SJCRH30 (cell line): Measurements from ENCODE around the gene PCGF3. TPM values are rescaled to one million over a fixed set of nuclear protein-coding genes. Genes with fewer than 3 reads are reported as not detected.
A peak's percentile ranks its signal among the peaks of the same experiment; 100 is the strongest.

Experiments used
- DNase-seq, 2 experiments: peaks; one replicate each; pipeline ENCODE4 v3.0.0-alpha.2; 2015 to 2020
- H3K27ac ChIP-seq: fragments of 250-450 bp; sonication (Bioruptor Pico); 2 replicates; pipeline ENCODE4 v1.5.1; 2020; ENCODE audit warnings: mild to moderate bottlenecking, moderate library complexity
- H3K27me3 ChIP-seq: fragments of 250-450 bp; sonication (Bioruptor Pico); 2 replicates; pipeline ENCODE4 v1.5.1; 2020; ENCODE audit warnings: mild to moderate bottlenecking, moderate library complexity
- H3K36me3 ChIP-seq: fragments of 250-450 bp; sonication (Bioruptor Pico); 2 replicates; pipeline ENCODE4 v1.5.1; 2020; ENCODE audit warnings: mild to moderate bottlenecking, moderate library complexity
- H3K4me1 ChIP-seq: fragments of 250-450 bp; sonication (Bioruptor Pico); 2 replicates; pipeline ENCODE4 v1.5.1; 2020; ENCODE audit warnings: mild to moderate bottlenecking, moderate library complexity
- H3K4me3 ChIP-seq: fragments of 250-450 bp; sonication (Bioruptor Pico); 2 replicates; pipeline ENCODE4 v1.5.1; 2020; ENCODE audit warnings: mild to moderate bottlenecking, moderate library complexity
- H3K9me3 ChIP-seq: fragments of 250-450 bp; sonication (Bioruptor Pico); replicated peaks from 2 replicates; pipeline ENCODE4 v1.5.1; 2020; ENCODE audit warnings: mild to moderate bottlenecking, moderate library complexity
- total RNA-seq: library from RNA; depleted of rRNA; stranded (reverse); fragments of >200 nt; shearing (Covaris generic); gene quantifications from 2 replicates; pipeline ENCODE4 v1.2.3, GENCODE V29; 2014

The PCGF3 gene
- total RNA-seq, 1 experiment from 2014 or later, result 60.4 TPM

DNA sequence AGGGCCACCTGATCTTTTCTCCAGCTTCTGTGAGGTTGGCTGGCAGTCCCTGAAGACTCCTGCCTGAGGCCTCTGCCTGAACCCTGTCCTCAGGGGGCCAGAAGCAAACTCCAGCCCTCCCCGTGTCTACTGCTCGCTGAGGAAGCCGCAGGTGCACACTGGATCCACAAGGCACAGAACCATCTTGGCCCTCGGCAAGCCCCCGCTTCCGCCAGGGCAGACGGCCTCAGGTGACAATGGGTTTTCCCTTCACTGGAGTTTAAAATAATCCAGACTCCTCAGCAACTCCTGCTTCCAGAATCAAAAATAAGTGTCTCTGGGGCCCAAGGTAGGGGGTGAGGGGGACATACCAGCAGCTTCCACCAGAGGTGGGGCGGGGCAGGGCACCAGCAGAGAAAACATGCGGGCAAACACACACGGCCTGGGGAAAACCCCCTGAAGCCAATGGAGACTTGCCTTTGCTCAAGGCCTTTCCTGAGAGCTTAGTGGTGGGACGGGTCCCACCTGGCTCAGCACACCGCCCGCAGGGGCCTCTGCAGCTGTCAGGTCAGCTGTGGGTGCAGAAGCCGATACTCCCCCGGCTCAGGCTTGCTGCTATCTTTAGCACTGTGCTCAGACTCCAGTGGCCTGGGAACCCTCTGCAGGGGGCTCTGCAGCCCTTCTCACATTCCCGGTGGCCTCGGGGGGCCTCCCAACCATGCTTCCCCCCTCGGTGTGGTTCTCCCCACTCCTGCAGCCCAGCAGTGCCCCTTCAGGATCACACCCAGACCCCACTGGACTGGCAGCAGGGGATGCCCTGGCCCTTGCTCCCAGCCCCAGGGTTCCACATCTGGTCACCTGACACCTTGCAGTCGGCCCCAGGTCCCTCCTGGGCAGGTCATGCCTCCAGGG is 29.4 kb upstream of the PCGF3 start:
- Histone ChIP-seq H3K4me3 (no peak overlapping the region), H3K27me3 (no peaks in the 10 kb centered on the region), H3K4me1 (peaks cover 37% of the 10 kb centered on the region), H3K9me3 (no peaks in the 10 kb centered on the region), H3K36me3 (peaks cover 18% of the 10 kb centered on the region), H3K27ac (peak overlapping the region; percentile 81)
- peak; percentile 92 to 95 for DNase-seq

DNA sequence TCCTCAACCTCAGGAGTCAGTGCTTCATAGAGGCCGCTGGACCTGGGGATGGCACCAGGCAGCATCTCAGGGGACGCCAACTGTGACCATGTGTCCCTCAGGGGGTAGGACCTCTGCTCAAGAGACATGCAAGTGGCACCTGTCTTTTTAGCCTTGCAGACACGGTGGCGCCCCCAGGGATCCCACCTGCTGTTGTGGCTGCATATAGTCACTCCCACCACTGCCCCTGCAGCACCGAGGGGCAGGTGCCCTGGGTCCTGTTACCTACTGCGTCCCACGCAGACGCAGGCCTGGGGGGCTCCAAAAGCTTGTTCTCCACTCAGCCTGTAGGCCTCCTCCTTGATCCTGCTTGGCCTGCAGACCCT is 28.8 kb upstream of the PCGF3 start:
- Histone ChIP-seq H3K27ac (peak overlapping the region; percentile 81), H3K9me3 (no peaks in the 10 kb centered on the region), H3K36me3 (peaks cover 12% of the 10 kb centered on the region), H3K4me1 (peaks cover 37% of the 10 kb centered on the region), H3K27me3 (no peaks in the 10 kb centered on the region), H3K4me3 (no peak overlapping the region)
- peak; percentile 72 to 74 for DNase-seq

DNA sequence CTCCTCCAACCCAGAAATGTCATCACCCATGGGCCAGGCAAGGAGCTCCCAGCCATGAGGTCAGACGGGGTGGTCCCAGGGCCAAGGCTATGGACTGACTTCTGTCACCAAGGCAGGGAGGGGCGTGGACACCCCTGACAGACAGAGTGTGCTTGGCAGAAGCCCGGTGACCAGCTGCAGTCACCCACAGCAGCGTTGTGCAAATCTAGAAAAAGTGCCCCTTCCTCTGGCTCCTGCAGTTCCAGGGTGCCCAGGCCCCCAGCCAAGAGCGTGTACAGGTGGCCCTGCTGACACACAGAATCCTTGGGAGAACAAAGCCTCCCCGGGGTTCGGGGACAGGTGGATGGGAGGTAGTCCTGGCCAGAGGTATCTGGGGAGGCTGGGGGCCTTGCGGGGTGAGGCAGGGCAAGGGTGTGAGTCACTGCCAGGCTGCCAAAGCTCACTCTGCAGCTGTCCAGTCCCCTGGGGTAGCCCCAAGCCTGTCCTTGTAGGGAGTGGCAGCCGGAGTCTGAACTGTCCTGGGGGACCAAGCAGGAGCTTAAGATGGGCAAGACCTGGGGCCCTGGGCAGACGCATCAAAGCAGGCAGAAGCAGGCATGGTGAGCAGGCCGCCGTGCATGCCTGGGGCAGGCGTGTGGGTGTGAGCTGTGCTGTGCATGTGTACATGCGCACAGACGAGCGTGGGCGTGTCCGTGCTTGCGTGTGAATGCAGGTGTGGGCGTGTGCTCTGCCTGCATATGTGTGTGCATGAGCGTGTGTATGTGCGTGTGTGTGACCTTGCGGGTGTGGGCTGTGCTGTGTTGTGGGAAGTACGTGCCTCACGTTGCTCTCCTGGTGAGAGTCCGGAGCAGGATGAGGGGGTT is 28.0 kb upstream of the PCGF3 start:
- Histone ChIP-seq H3K27ac (peak overlapping the region; percentile 81), H3K36me3 (peaks cover 5% of the 10 kb centered on the region), H3K9me3 (no peaks in the 10 kb centered on the region), H3K27me3 (no peaks in the 10 kb centered on the region), H3K4me1 (peaks cover 37% of the 10 kb centered on the region), H3K4me3 (no peak overlapping the region)
- DNase-seq, result peak; percentile 84 to 90

DNA sequence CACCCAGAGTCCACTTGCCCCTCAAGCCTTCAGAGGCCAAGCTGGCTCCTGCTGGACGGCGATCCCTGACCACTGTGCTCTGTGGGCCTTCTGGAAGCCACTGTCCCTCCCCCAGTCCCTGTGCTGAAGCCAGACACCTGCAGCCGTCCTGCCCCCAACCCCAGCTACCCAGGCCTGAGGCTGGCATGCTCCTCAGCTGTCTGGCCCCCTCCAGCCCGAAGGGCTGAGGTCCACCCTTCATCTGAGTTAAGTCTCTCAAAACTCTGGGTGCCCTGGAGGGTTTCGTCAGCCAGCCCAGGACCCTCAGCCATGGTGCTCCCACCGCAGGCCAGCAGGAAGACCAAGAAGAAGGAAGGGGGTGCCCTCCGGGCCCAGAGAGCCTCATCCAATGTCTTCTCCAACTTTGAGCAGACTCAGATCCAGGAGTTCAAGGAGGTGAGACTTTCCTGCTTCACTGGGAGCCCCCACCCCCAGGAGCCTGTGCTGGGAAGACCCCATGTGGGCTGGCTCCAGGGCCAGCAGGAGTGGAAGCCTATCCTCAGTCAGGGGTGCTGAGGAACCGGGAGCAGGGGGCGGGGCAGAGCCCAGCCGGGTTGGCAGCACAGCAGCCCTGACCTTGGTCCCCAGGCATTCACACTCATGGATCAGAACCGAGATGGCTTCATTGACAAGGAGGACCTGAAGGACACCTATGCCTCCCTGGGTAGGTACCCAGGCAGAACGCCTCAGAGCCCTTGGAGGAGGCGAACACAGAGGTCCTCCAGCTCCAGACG is 27.1 kb upstream of the PCGF3 start:
- H3K36me3 ChIP-seq, result no peaks in the 10 kb centered on the region
- no peaks in the 10 kb centered on the region for H3K27me3 ChIP-seq
- H3K27ac ChIP-seq, result no peak overlapping the region
- H3K4me1 ChIP-seq, result peaks cover 37% of the 10 kb centered on the region
- no peaks in the 10 kb centered on the region for H3K9me3 ChIP-seq
- DNase-seq, result no peak
- no peak overlapping the region for H3K4me3 ChIP-seq

DNA sequence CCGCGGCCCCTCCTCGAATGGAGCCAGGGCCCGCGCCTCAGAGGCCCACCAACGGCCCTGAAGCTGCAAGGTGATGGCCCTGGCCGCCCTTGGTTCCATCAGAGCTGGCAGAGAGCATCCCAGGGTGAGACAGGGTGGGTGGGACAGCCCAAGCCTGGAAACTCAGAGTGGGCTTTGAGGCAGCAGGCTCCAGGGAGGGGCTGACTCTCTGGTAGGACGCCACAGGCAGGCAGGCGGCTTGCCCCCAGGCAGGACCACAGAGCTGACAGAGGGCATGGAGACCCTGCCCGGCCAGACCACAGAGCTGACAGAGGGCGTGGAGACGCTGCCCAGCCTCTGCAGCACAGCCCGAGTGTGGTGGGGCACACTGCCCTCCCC is 26.5 kb upstream of the PCGF3 start:
- Histone ChIP-seq H3K27me3 (no peaks in the 10 kb centered on the region), H3K27ac (no peak overlapping the region), H3K4me3 (no peak overlapping the region), H3K4me1 (peaks cover 37% of the 10 kb centered on the region), H3K9me3 (no peaks in the 10 kb centered on the region), H3K36me3 (no peaks in the 10 kb centered on the region)
- DNase-seq, result no peak

DNA sequence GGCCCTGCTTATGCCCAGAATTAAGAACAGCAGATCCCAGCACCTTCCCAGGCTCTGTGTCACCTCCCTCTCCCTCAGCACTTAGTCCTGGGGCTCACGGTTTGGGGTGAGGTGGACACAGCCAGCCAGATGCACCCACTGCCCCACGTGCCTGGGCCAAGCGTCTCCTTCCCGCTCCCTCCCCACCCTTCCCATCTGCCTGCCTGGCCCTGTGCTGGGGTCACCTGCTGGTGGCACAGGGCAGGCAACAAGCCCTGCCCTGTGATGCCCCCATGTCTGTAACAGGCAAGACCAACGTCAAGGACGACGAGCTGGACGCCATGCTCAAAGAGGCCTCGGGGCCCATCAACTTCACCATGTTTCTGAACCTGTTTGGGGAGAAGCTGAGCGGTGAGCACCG is 26.0 kb upstream of the PCGF3 start:
- Histone ChIP-seq H3K27me3 (no peaks in the 10 kb centered on the region), H3K4me3 (no peak overlapping the region), H3K36me3 (no peaks in the 10 kb centered on the region), H3K4me1 (peaks cover 37% of the 10 kb centered on the region), H3K27ac (no peak overlapping the region), H3K9me3 (no peaks in the 10 kb centered on the region)
- no peak for DNase-seq

DNA sequence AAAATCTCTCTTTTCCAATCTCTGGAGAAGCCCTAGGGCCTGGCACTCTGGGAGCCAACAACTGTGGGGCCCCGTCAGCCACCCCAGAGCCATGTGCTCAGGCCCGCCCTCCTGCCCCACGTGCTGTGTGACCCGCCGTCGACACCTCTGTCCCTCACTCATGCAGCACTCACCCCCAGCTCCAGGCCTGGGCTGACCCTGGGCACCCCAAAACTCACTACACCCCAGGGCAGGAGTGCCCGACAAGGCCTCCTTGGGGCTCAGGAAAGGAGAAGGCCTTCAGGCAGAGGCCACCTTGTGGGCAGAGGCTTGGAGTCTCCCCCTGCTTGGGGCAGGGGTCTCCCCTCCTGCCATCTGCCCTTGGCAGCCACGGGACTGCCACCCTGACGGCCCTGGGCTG is 25.5 kb upstream of the PCGF3 start:
- H3K9me3 ChIP-seq, result no peaks in the 10 kb centered on the region
- H3K4me3 ChIP-seq, result no peak overlapping the region
- H3K4me1 ChIP-seq, result peaks cover 35% of the 10 kb centered on the region
- H3K36me3 ChIP-seq, result no peaks in the 10 kb centered on the region
- no peaks in the 10 kb centered on the region for H3K27me3 ChIP-seq
- DNase-seq, result no peak
- no peak overlapping the region for H3K27ac ChIP-seq

DNA sequence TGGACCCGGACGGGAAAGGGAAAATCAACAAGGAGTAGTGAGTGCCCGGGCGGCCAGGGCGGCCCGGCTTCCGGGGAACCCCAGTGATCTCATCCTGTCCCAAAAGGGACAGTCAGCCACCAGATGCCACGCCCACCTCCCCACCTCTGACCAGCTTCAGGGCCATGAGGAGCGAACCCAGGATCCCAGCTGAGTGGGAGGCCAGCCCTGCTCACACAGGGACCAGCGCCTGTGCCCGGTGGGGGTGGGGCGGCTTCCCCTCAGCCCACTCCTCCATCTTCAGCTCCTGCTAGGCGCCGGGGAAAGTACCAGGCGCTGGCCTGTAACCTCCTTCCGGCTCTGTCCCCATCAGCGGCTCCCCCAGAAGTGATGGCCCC is 25.1 kb upstream of the PCGF3 start:
- Histone ChIP-seq H3K4me3 (no peak overlapping the region), H3K36me3 (no peaks in the 10 kb centered on the region), H3K9me3 (no peaks in the 10 kb centered on the region), H3K27me3 (no peaks in the 10 kb centered on the region), H3K27ac (no peak overlapping the region), H3K4me1 (peaks cover 30% of the 10 kb centered on the region)
- no peak for DNase-seq

DNA sequence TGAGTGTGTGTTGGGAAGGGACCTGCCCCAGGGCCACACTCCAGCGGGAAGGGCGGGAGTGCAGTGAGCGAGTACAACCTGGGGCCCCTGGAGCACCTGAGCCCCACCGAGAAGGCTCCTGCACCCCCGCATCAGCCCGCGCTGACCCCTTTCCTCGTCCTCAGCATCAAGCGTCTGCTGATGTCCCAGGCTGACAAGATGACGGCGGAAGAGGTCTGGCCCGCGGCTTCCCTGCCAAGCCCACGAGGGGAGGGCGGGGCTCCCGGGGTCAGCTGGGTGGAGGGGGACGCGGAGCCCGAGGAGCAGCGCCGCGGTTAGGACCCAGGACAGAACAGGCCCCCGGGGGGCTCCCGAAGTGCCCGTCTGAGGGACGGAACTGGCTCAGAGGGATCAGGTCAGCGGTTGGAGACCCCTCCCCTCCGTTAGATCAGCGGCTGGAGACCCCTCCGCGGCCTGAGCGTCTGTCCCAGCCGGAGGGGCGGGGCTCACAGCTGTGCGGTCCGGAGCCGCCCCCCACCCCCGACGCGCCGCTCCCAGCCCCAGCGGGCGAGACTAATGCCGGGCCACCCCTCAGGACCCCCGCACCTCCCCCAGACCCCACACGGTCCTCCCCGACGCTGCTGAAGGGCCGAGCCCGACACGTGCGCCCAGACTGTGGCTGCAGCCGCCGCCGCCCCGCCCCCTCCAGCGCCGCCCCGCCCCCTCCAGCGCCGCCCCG is 24.5 kb upstream of the PCGF3 start:
- H3K4me3 ChIP-seq, result no peak overlapping the region
- H3K27me3 ChIP-seq, result no peaks in the 10 kb centered on the region
- H3K27ac ChIP-seq, result no peak overlapping the region
- no peaks in the 10 kb centered on the region for H3K9me3 ChIP-seq
- no peak for DNase-seq
- peaks cover 25% of the 10 kb centered on the region for H3K4me1 ChIP-seq
- no peaks in the 10 kb centered on the region for H3K36me3 ChIP-seq

DNA sequence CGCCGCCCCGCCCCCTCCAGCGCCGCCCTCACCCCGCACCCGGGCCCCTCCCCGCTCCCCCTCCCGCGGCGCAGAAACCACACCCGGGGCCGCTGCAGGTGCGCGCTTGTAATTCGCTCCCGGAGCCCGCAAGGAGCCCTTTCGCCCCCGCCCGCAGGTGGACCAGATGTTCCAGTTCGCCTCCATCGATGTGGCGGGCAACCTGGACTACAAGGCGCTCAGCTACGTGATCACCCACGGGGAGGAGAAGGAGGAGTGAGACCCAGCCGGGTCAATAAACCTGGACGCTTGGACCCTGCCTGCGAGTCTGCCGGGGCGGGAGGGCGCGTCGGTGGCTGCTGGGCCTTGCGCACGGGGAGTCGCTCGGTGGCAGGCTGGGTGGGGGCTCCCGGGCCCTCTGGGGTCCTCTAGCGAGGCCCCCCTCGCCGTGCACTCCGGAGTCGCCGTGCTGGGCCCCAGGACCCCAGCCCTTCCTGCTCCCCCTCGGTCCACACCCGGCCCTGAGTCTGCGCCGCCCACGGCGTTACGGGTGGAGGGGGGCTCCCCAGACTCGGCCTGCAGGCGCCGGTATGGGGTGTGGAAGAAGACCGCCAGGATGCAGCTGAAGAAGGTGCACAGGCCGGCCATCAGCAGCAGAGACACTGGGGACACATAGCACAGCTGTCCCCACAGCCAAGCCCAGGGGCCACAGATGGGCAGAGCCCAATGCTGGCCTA is 23.7 kb upstream of the PCGF3 start:
- H3K4me1 ChIP-seq, result peaks cover 25% of the 10 kb centered on the region
- DNase-seq, result no peak
- H3K4me3 ChIP-seq, result no peak overlapping the region

DNA sequence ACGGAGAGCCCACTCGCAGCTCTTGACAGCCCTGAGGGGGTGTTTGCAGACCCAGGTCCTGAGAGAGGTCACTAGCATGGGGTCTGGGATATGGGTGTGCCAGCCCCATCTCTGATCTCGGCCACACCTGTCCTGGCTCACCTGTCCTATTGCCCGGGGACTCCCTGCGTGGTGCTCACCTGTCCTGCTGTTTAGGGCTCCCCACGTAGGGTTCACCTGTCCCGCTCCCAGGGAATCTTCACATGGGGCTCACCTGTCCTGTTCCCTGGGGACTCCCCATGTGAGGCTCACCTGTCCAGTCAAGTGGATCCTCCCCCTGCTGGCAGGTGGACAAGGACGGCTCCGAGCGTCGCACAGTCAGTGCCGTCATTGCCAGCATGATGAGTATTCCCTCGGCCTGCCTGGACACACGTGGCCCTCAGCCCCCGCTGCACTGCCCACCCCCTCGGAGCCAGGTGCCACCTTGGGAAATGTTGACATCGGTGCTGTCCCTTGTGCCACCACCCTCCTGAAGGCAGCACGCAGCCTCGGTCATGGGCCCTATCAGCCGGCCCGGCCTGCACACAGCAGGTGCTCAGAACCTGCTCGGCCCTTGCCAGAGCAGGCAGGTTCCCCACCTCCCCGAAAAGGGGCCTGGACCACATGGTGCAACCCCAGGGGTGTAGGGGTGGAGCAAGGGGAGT is 23.0 kb upstream of the PCGF3 start:
- H3K27ac ChIP-seq, result no peak overlapping the region
- no peaks in the 10 kb centered on the region for H3K9me3 ChIP-seq
- H3K4me1 ChIP-seq, result peaks cover 25% of the 10 kb centered on the region
- no peak for DNase-seq
- H3K36me3 ChIP-seq, result no peaks in the 10 kb centered on the region
- H3K4me3 ChIP-seq, result no peak overlapping the region
- H3K27me3 ChIP-seq, result no peaks in the 10 kb centered on the region

More for the DNA sequence above, 23.7 kb upstream of the PCGF3 start:
- no peaks in the 10 kb centered on the region for H3K27me3 ChIP-seq
- H3K36me3 ChIP-seq, result no peaks in the 10 kb centered on the region
- no peak overlapping the region for H3K27ac ChIP-seq
- H3K9me3 ChIP-seq, result no peaks in the 10 kb centered on the region

DNA sequence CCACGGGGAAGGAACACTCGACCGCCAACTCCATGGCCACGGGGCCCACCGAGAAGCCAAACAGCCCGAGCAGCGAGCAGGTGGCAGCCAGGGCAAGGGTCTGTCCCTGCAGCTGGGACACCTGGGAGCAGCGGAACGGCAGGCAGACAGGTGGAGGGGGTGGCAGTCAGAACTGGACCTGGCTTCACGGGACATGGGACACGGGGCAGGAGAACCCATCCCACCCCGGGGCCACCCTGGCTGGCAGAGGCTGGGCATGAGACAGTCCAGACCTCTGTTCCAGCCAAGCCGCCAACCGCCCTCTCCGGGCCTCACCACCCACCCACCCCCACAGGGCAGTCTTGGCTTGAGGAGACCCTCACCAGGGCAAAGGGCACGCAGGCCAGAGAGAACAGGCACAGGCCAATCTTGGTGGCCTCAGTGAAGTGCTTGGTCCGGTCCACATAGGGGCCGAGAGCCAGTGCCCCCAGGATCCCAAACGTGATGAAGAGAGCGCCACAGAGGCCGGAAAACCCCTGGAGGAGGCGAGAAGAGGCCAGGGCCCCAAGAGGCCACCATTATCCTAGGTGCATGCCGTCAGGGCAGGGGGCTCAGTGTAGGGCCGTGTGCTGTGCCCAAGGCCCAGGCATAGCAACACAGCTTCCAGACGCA is 22.3 kb upstream of the PCGF3 start:
- Histone ChIP-seq H3K9me3 (no peaks in the 10 kb centered on the region), H3K36me3 (no peaks in the 10 kb centered on the region), H3K27me3 (no peaks in the 10 kb centered on the region), H3K27ac (no peak overlapping the region), H3K4me1 (peaks cover 19% of the 10 kb centered on the region), H3K4me3 (no peak overlapping the region)
- no peak for DNase-seq
